Measurements from ENCODE around the gene COL10A1.

DNA sequence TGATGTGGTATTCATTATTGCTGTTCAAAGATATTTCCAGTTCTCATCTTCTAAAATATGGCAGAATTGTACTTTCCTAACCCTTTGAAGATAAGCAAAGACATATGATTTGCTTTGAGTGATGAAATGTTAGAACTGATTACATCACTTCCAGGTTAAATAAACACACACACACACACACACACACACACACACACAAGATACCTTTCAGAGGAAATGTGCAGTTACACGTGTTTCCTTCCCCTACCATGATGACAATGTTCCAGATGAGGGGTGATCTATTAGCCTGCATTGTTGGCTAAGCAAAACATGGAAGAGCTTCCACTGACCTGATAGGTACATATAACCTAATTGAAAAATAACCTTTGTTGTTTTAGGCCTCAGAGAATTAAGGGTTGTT, 53.6 kb downstream of the COL10A1 start:
- TF ChIP-seq POLR2AphosphoS5 (IDR thresholded peaks at IDR 0.05) (no peak), POLR2A (IDR thresholded peaks at IDR 0.05) (no peak)
- TF ChIP-seq, protein P1, sequence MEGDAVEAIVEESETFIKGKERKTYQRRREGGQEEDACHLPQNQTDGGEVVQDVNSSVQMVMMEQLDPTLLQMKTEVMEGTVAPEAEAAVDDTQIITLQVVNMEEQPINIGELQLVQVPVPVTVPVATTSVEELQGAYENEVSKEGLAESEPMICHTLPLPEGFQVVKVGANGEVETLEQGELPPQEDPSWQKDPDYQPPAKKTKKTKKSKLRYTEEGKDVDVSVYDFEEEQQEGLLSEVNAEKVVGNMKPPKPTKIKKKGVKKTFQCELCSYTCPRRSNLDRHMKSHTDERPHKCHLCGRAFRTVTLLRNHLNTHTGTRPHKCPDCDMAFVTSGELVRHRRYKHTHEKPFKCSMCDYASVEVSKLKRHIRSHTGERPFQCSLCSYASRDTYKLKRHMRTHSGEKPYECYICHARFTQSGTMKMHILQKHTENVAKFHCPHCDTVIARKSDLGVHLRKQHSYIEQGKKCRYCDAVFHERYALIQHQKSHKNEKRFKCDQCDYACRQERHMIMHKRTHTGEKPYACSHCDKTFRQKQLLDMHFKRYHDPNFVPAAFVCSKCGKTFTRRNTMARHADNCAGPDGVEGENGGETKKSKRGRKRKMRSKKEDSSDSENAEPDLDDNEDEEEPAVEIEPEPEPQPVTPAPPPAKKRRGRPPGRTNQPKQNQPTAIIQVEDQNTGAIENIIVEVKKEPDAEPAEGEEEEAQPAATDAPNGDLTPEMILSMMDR (IDR thresholded peaks at IDR 0.05), result no peak
